Duodenal mucosa (tissue), 2 donors: ENCODE measurements around the gene CTPS1.

Experiments used
- H3K27ac ChIP-seq: one replicate; pipeline ENCODE4 v1.7.0; 2013; ENCODE audit warnings: low read depth, low read length
- H3K27me3 ChIP-seq, 2 donors: one replicate each; pipeline ENCODE4 v1.7.0; 2013; ENCODE audit warnings: low read length in 2 of 2, control low read depth in 1 of 2; ENCODE audit not compliant: insufficient read depth in 2 of 2, control insufficient read depth in 1 of 2
- H3K36me3 ChIP-seq, 2 donors: one replicate each; pipeline ENCODE4 v1.7.0; 2013; ENCODE audit warnings: low read length in 2 of 2, control low read depth in 1 of 2; ENCODE audit not compliant: insufficient read depth in 2 of 2, control insufficient read depth in 1 of 2
- H3K4me1 ChIP-seq, 2 donors: one replicate each; pipeline ENCODE4 v1.7.0; 2013; ENCODE audit warnings: low read length in 2 of 2, control low read depth in 1 of 2; ENCODE audit not compliant: insufficient read depth in 2 of 2, control insufficient read depth in 1 of 2
- H3K4me3 ChIP-seq, 2 donors: one replicate each; pipeline ENCODE4 v1.7.0; 2013; ENCODE audit warnings: low read length in 2 of 2, low read depth in 1 of 2
- H3K9ac ChIP-seq, 2 donors: one replicate each; pipeline ENCODE4 v1.7.0; 2013; ENCODE audit warnings: low read length in 2 of 2, low read depth in 1 of 2
- H3K9me3 ChIP-seq, 2 donors: one replicate each; pipeline ENCODE4 v1.7.0; 2013; ENCODE audit warnings: low read length in 2 of 2, control low read depth in 1 of 2; ENCODE audit not compliant: control insufficient read depth in 1 of 2

CTPS1 gene

DNA sequence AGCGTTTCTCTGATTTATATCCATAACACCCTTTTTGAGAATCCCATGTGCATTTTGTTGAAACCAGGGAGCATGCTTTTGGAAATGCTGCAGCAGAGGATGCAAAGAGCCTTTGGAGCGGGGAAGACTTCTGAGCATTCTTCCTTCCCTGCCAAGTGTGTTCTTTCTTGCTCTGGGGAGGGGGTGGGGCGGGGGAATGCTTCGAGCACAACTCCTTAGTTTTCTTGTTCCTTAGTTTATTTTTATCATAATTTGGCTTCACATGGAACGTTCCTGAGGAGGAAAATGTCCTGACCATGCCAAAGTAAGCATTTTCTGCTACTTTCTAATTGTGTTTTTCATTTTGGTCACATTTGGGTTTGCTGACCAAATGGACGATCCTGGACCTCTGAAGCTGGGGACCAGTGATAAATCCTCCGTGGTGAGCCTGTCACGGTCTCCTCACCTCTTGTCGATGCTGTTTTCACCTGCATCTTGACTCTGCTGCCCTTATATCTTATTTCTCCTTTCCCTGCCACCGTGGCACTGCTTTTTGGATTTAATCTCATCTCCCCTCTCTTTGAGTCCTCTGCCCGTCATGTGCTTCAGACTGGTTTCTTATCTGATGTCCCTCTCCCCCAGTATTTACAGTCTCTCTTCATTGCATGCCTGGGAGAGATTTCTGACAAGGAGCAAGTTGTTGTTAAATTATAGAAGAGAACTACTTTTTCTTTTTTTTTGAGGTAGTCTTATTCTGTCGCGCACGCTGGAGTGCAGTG, 2.4 kb downstream of the CTPS1 start:
- Histone ChIP-seq H3K27ac (no peak overlapping the region), H3K4me1 (peaks cover 18% of the 10 kb centered on the region in 2 donors), H3K4me3 (no peak overlapping the region), H3K9me3 (no peaks in the 10 kb centered on the region), H3K9ac (no peak overlapping the region), H3K36me3 (peaks cover 0 to 25% of the 10 kb centered on the region in 2 donors), H3K27me3 (no peaks in the 10 kb centered on the region)

- Histone ChIP-seq H3K27me3 (no peaks in the 10 kb centered on the region), H3K4me1 (peaks cover 18% of the 10 kb centered on the region in 2 donors), H3K9me3 (no peaks in the 10 kb centered on the region), H3K9ac (no peak overlapping the region), H3K36me3 (peaks cover 0 to 34% of the 10 kb centered on the region in 2 donors), H3K27ac (no peak overlapping the region), H3K4me3 (no peak overlapping the region)
Measured at GRCh38 chr1:40982721-40983120, 3.2 kb downstream of the CTPS1 start.

GRCh38 chr1:40983286-40983685, 3.8 kb downstream of the CTPS1 start:
- Histone ChIP-seq H3K27me3 (no peaks in the 10 kb centered on the region), H3K9me3 (no peaks in the 10 kb centered on the region), H3K4me1 (peaks cover 18% of the 10 kb centered on the region in 2 donors), H3K9ac (no peak overlapping the region), H3K27ac (no peak overlapping the region), H3K4me3 (no peak overlapping the region), H3K36me3 (peaks cover 0 to 37% of the 10 kb centered on the region in 2 donors)

GRCh38 chr1:40984066-40984465, 4.6 kb downstream of the CTPS1 start:
- Histone ChIP-seq H3K27ac (no peak overlapping the region), H3K4me1 (peaks cover 14% of the 10 kb centered on the region in 2 donors), H3K9me3 (no peaks in the 10 kb centered on the region), H3K9ac (no peak overlapping the region), H3K4me3 (no peak overlapping the region), H3K27me3 (no peaks in the 10 kb centered on the region), H3K36me3 (peaks cover 0 to 45% of the 10 kb centered on the region in 2 donors)

GRCh38 chr1:40984531-40984930, 5.0 kb downstream of the CTPS1 start:
- Histone ChIP-seq H3K4me1 (peaks cover 12% of the 10 kb centered on the region in 2 donors), H3K9me3 (no peaks in the 10 kb centered on the region), H3K27me3 (no peaks in the 10 kb centered on the region), H3K9ac (no peak overlapping the region), H3K27ac (no peak overlapping the region), H3K4me3 (no peak overlapping the region), H3K36me3 (peaks cover 0 to 50% of the 10 kb centered on the region in 2 donors)

- Histone ChIP-seq H3K4me3 (no peak overlapping the region), H3K9me3 (no peaks in the 10 kb centered on the region), H3K4me1 (peaks cover 12% of the 10 kb centered on the region in 2 donors), H3K36me3 (peaks cover 0 to 54% of the 10 kb centered on the region in 2 donors), H3K9ac (no peak overlapping the region), H3K27me3 (no peaks in the 10 kb centered on the region), H3K27ac (no peak overlapping the region)
Measured at GRCh38 chr1:40985161-40985560, 5.7 kb downstream of the CTPS1 start.

DNA sequence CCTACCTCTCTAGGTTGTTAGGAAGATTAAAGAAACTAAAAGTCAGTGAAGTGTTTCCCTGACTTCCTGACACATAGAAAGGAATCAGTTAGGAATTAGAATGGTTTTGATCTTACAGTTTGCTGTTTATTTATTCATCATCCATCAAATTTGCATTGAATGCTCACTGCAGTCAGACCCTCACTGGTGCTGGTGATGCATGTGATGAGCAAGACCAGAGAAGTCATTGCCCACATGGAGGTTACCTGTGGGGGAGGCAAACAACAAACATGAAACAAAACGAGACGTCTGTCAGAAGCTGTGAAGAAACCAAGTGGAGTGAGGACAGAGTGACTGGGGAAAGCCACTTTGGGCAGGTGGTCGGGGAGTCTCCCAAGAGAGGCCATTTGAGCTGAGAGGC, 6.4 kb downstream of the CTPS1 start:
- H3K36me3 ChIP-seq, result peaks cover 0 to 61% of the 10 kb centered on the region in 2 donors

DNA sequence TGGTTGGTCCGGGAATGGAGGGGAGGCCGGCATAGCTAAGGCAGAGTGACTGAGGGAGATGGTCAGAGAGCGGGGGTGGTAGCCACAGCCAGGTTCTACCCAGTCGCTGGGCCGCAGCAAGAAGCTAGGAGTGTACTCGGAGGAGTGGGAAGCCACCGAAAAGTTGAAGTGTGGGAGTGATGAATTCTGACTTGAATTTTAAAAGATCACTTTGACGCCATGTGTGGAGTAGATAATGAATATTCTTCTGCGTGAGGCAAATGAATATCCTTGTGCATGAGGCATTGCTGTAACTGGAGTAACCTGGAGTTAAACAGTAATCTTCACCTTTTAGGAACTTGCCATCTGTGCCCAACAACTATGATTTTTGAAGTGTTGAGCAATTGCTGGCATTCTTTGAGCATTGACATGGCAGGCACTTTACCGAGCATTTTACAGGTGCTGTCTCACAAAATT, 6.9 kb downstream of the CTPS1 start:
- no peak overlapping the region for H3K4me3 ChIP-seq
- H3K9me3 ChIP-seq, result no peaks in the 10 kb centered on the region
- H3K4me1 ChIP-seq, result peaks cover 2% of the 10 kb centered on the region in 2 donors
- no peaks in the 10 kb centered on the region for H3K27me3 ChIP-seq
- peaks cover 0 to 66% of the 10 kb centered on the region in 2 donors for H3K36me3 ChIP-seq
- H3K27ac ChIP-seq, result no peak overlapping the region
- H3K9ac ChIP-seq, result no peak overlapping the region

More for the DNA sequence above, 6.4 kb downstream of the CTPS1 start:
- Histone ChIP-seq H3K27me3 (no peaks in the 10 kb centered on the region), H3K27ac (no peak overlapping the region), H3K9ac (no peak overlapping the region), H3K4me1 (peaks cover 7% of the 10 kb centered on the region in 2 donors), H3K4me3 (no peak overlapping the region), H3K9me3 (no peaks in the 10 kb centered on the region)

DNA sequence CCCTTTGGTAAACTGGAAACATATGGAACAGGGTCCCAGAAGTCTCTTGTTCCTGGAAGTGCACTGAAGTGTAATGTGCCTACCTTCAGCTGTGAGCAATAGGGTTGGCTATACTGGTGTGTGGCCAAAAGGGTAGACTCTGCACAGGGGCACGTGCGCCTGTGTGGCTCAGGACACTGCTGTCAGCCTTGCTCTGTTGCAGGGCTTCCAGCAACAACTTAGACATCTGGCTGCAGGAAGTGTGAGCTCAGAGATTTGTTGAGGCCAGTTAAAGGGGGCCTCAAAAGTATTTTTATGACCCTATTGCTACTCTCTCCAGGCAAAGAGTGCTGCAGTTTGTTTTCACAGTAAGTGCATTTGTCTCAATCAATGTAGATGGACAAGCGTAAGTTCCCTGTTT, 7.5 kb downstream of the CTPS1 start:
- H3K9me3 ChIP-seq, result no peaks in the 10 kb centered on the region
- H3K36me3 ChIP-seq, result peaks cover 4 to 72% of the 10 kb centered on the region in 2 donors
- no peaks in the 10 kb centered on the region for H3K27me3 ChIP-seq
- no peaks in the 10 kb centered on the region for H3K4me1 ChIP-seq
- H3K9ac ChIP-seq, result no peak overlapping the region
- no peak overlapping the region for H3K4me3 ChIP-seq
- no peak overlapping the region for H3K27ac ChIP-seq

DNA sequence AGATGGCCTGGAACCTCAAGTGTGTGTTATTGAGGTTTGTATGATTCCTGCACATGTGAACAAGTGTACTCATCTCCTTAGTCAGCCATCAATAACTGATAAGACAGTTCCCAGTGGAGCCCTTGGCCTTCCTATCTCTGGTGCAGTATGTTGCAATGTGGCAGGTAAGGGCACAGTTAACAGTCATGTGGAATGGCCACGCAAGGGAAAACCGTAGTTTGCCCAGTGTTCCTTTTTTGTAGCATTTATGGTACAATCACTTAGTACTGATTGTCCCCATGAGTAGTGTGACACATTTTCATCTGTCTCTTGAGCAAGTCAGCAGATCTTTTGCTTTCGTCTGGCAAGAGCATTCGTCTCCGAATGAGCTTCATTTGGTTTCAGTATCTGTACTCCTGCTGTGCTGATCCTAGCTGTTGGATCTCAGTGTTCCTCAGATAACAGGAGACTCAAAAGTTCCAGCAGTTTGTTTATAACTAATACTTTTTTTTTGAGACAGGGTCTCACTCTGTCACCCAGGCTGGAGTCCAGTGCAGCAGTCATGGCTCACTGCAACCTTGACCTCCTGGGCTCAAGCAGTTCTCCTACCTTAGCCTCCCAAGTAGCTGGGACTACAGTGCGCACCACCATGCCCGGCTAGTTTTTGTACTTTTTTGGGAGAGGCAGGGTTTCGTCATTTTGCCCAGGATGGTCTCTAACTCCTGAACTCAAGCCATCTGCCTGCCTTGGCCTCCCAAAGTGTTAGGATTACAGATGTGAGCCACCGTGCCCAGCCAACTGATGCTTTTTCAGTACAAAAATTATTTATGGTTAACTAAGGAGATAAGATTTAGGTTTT, 8.2 kb downstream of the CTPS1 start:
- no peaks in the 10 kb centered on the region for H3K9me3 ChIP-seq
- H3K27ac ChIP-seq, result no peak overlapping the region
- H3K4me3 ChIP-seq, result no peak overlapping the region
- peaks cover 6 to 76% of the 10 kb centered on the region in 2 donors for H3K36me3 ChIP-seq
- H3K9ac ChIP-seq, result no peak overlapping the region
- no peaks in the 10 kb centered on the region for H3K27me3 ChIP-seq
- no peaks in the 10 kb centered on the region for H3K4me1 ChIP-seq
